Measurements from ENCODE around the gene AGBL4.
"Not testable (repeated sequence)": the region's sequence is repeated elsewhere in the genome, so short reads cannot be mapped to it uniquely, and the experiment has no call there.

The AGBL4 gene

GRCh38 chr1:49016030-49016977 is 1007.5 kb downstream of the AGBL4 start:
- no peak overlapping the region for H3K27ac ChIP-seq
- TF ChIP-seq CTCF (IDR thresholded peaks at IDR 0.05) = no peak
- no peak for TF ChIP-seq ZFX (IDR thresholded peaks at IDR 0.05; ENCODE audit: borderline replicate concordance)

DNA sequence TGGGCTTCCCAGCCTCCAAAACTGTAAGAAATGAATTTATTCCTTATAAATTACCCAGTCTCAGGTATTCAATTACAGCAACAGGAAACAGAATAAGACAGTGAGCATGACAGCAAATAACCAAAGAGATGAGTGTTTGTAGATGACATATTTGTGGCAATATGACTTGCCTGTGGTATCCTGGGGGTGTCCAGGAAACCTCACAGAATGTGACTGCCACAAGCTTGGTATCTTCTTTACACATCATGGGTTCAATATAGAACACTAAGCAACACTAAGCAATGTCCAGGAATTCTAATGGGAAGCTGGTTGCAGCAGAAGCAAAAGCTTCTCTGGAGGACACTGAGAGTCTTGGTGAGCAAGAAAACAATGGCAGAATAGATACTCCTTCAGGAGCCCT is 1010.7 kb downstream of the AGBL4 start:
- TF ChIP-seq CTCF (IDR thresholded peaks at IDR 0.05) (no peak), ZFX (IDR thresholded peaks at IDR 0.05; ENCODE audit: borderline replicate concordance) (no peak)

GRCh38 chr1:49002981-49003380 is 1020.8 kb downstream of the AGBL4 start:
- not testable (repeated sequence) for H3K27ac ChIP-seq

More for the DNA sequence above, 1010.7 kb downstream of the AGBL4 start:
- H3K27ac ChIP-seq = no peak overlapping the region

DNA sequence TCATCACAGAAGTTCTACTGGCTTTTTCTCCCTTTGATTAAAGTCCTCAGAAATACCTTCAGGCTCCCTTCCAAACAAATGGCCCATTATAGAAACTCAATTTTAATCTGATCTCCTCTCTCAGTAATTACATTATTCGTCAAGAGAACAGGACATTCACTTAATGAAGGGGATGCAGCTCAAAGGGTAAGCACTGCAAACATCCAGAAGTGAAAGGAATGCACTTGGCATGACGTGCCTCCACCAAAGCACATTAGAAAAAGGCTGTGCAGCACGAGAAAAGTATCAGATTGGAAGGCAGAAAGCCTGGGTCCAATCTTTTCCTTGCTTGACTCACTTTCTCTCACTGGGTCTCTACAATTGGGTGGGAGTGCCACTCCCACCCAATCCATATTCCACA is 1024.4 kb downstream of the AGBL4 start:
- TF ChIP-seq CTCF (IDR thresholded peaks at IDR 0.05) (no peak), ZFX (IDR thresholded peaks at IDR 0.05; ENCODE audit: borderline replicate concordance) (no peak)
- H3K27ac ChIP-seq = no peak overlapping the region

GRCh38 chr1:48996311-48996710 is 1027.4 kb downstream of the AGBL4 start:
- no peak for TF ChIP-seq ZFX (IDR thresholded peaks at IDR 0.05; ENCODE audit: borderline replicate concordance)
- TF ChIP-seq CTCF (IDR thresholded peaks at IDR 0.05) = no peak
- no peak overlapping the region for H3K27ac ChIP-seq

DNA sequence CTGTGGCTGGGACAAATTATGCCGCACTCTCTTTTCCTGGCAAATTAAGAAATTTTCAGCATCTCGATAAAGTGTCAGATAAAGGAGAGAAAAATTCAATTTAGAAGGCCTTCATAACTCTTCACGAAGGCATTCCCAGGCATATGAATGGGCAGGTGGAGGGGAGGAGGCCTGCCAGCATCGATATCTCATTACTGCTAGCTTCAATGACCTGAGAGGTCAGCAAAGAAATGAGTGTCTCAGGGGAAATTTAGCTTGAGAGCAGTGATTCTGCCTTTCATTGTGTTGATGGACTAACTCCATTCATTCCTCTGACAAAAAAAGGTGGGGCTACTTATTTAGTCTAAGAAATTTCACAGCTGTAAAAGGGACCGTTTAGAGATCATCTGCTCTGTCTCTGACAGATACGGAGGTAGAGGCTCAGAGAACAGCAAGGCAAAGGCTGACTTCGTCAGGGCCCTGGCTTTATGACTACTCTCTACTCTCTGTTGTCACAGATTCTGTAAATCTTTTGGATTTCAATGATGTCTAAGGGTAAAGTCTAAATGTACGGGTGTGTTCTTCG is 1035.0 kb downstream of the AGBL4 start:
- H3K27ac ChIP-seq = no peak overlapping the region
- TF ChIP-seq CTCF (IDR thresholded peaks at IDR 0.05) (no peak), ZFX (IDR thresholded peaks at IDR 0.05; ENCODE audit: borderline replicate concordance) (no peak)

DNA sequence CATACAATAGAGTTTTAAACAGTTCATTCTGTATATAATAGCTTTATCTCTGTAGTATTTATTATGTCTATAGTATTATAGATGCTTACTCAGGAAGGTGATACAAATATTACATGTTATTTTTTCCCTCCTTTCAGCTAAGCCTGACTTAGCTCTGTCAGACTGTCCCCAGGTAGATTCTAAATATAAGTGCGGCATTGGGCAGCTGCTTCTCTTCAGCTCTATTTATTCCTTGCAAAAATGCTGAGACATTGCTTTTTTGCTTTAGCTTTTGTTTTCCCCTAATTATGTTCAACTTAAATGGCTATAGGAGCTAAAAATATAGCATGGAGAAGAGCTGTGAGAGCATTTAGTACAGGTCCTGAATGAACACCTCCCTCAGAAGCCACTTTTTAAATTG is 1043.8 kb downstream of the AGBL4 start:
- no peak for TF ChIP-seq ZFX (IDR thresholded peaks at IDR 0.05; ENCODE audit: borderline replicate concordance)
- TF ChIP-seq CTCF (IDR thresholded peaks at IDR 0.05) = no peak
- H3K27ac ChIP-seq = no peak overlapping the region

Measured in 22Rv1 (cell line).